Tibial nerve (tissue), 4 donors: Measurements from ENCODE around the gene MACF1. TPM values are rescaled to one million over a fixed set of nuclear protein-coding genes. Genes with fewer than 3 reads are reported as not detected.

Source experiments
- DNase-seq, 2 donors: peaks; one replicate each; pipeline ENCODE4 v3.0.0-alpha.2; 2019; ENCODE audit warnings: low spot score in 2 of 2
- H3K27ac ChIP-seq, 4 donors: fragments of 200-600 bp; sonication (generic) in 3 of 4; one replicate each; pipeline ENCODE4 v1.5.1; 2017 to 2019; ENCODE audit warnings: mild to moderate bottlenecking in 1 of 4
- H3K27me3 ChIP-seq, 2 donors: fragments of 200-600 bp; sonication (generic) in 1 of 2; one replicate each; pipeline versions ENCODE4 v1.5.1 to v1.6.0; 2017 to 2019
- H3K36me3 ChIP-seq, 3 donors: fragments of 200-600 bp; sonication (generic); one replicate each; pipeline ENCODE4 v1.5.1; 2018 to 2019
- H3K4me1 ChIP-seq, 4 donors: fragments of 200-600 bp; sonication (generic) in 3 of 4; one replicate each; pipeline ENCODE4 v1.5.1; 2017 to 2019
- H3K4me3 ChIP-seq, 4 donors: fragments of 200-600 bp; sonication (generic) in 3 of 4; one replicate each; pipeline ENCODE4 v1.5.1; 2017 to 2019; ENCODE audit warnings: mild to moderate bottlenecking in 1 of 4, moderate library complexity in 1 of 4
- H3K9me3 ChIP-seq, 4 donors: fragments of 200-600 bp; sonication (generic) in 3 of 4; one replicate each; pipeline ENCODE4 v1.5.1; 2017 to 2019
- CTCF ChIP-seq, 5 experiments: fragments of 200-600 bp in 3 of 5; fragments of 450-650 bp in 2 of 5; sonication (generic) in 3 of 5; IDR thresholded peaks; one replicate each; pipeline ENCODE4 v1.5.1; 2016 to 2019; ENCODE audit warnings: antibody characterized with exemption in 5 of 5, mild to moderate bottlenecking in 3 of 5, moderate library complexity in 2 of 5
- EP300 ChIP-seq, 2 donors: sonication (generic); formaldehyde crosslinking; IDR thresholded peaks; one replicate each; pipeline ENCODE4 v1.6.1; 2017; ENCODE audit warnings: antibody characterized with exemption in 2 of 2, mild to moderate bottlenecking in 1 of 2
- POLR2A ChIP-seq, 2 donors: fragments of 450-650 bp; IDR thresholded peaks; one replicate each; pipeline ENCODE4 v1.6.1; 2017; ENCODE audit warnings: antibody characterized with exemption in 2 of 2, mild to moderate bottlenecking in 2 of 2, moderate library complexity in 2 of 2
- WGBS, 2 donors: methylation state at CpG; one replicate each; pipeline ENCODE4 v1.1.5; 2018; 5-methylcytosine and 5-hydroxymethylcytosine counted together
- total RNA-seq, 4 donors: library from RNA; depleted of rRNA; stranded (reverse); fragments of >200 nt; gene quantifications; one replicate each; pipeline ENCODE4 v1.1.0, GENCODE V29; 2016

The MACF1 gene
- total RNA-seq, 4 donors from 2014 or later, result 214 to 296 (median 244) TPM

- DNase-seq, result peak; percentile 25 to 57
- H3K4me3 ChIP-seq, result peak overlapping the region; percentile 50 to 88 (median 70)
- TF ChIP-seq CTCF (IDR thresholded peaks at IDR 0.05) (peak in 1 of 5 experiments; percentile 19), EP300 (IDR thresholded peaks at IDR 0.05) (no peak), POLR2A (IDR thresholded peaks at IDR 0.05) (peak in 1 of 2 donors; percentile 16)
- H3K36me3 ChIP-seq, result peaks cover 0 to 13% (median 0%) of the 10 kb centered on the region in 3 donors
- WGBS, 2 donors, result 0% methylated on average over 15 to 30 of the region's 71 CpGs
- H3K9me3 ChIP-seq, result no peaks in the 10 kb centered on the region
- peak overlapping the region; percentile 85 to 96 (median 94) for H3K27ac ChIP-seq
- H3K27me3 ChIP-seq, result no peaks in the 10 kb centered on the region
- H3K4me1 ChIP-seq, result peaks cover 0 to 79% (median 54%) of the 10 kb centered on the region in 4 donors
Observed at GRCh38 chr1:39409055-39409816, 204.7 kb downstream of the MACF1 start.

- H3K4me3 ChIP-seq, result no peak overlapping the region
- no peaks in the 10 kb centered on the region for H3K27me3 ChIP-seq
- DNase-seq, result peak; percentile 57 to 72
- no peaks in the 10 kb centered on the region for H3K9me3 ChIP-seq
- TF ChIP-seq EP300 (IDR thresholded peaks at IDR 0.05) (peak in 1 of 2 donors; percentile 46), POLR2A (IDR thresholded peaks at IDR 0.05) (no peak), CTCF (IDR thresholded peaks at IDR 0.05) (peak; percentile 48 to 71 (median 64))
- H3K36me3 ChIP-seq, result peaks cover 0 to 13% (median 0%) of the 10 kb centered on the region in 3 donors
- peak overlapping the region in 1 of 4 donors; percentile 20 for H3K27ac ChIP-seq
- H3K4me1 ChIP-seq, result peaks cover 0 to 83% (median 56%) of the 10 kb centered on the region in 4 donors
- 32% methylated on average over 3 of the region's 3 CpGs for WGBS, 2 donors
Observed at GRCh38 chr1:39410915-39411436, 206.5 kb downstream of the MACF1 start.

GRCh38 chr1:39411526-39412478 lies 207.3 kb downstream of the MACF1 start:
- 24 to 45% methylated on average over 3 of the region's 3 CpGs for WGBS, 2 donors
- TF ChIP-seq EP300 (IDR thresholded peaks at IDR 0.05), result no peak
- TF ChIP-seq POLR2A (IDR thresholded peaks at IDR 0.05), result no peak
- TF ChIP-seq CTCF (IDR thresholded peaks at IDR 0.05), result no peak
- Histone ChIP-seq H3K4me3 (no peak overlapping the region), H3K27ac (no peak overlapping the region), H3K9me3 (no peaks in the 10 kb centered on the region), H3K27me3 (no peaks in the 10 kb centered on the region), H3K4me1 (peaks cover 0 to 82% (median 51%) of the 10 kb centered on the region in 4 donors), H3K36me3 (peaks cover 0 to 13% (median 0%) of the 10 kb centered on the region in 3 donors)
- no peak for DNase-seq

DNA sequence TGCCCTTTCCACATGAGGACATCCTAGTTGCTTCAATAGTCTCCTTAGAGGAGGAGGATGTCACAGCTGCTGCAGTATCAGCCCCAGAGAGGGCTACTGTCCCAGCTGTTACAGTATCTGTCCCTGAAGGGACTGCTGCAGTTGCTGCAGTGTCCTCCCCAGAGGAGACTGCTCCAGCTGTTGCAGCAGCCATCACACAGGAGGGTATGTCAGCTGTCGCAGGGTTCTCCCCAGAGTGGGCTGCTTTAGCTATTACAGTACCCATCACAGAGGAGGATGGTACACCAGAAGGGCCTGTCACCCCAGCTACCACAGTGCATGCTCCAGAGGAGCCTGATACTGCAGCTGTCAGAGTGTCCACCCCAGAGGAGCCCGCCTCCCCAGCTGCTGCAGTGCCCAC lies 208.4 kb downstream of the MACF1 start:
- peaks cover 0 to 79% (median 43%) of the 10 kb centered on the region in 4 donors for H3K4me1 ChIP-seq
- 78% methylated on average over 1 of the region's 2 CpGs; no CpG with 5 or more reads in 1 of the 2 donors for whole genome bisulfite sequencing, 2 donors

More for the DNA sequence above, 208.4 kb downstream of the MACF1 start:
- Histone ChIP-seq H3K9me3 (no peaks in the 10 kb centered on the region), H3K36me3 (peaks cover 0 to 13% (median 0%) of the 10 kb centered on the region in 3 donors), H3K4me3 (no peak overlapping the region), H3K27ac (no peak overlapping the region), H3K27me3 (no peaks in the 10 kb centered on the region)
- DNase-seq, result no peak
- TF ChIP-seq EP300 (IDR thresholded peaks at IDR 0.05), result no peak
- TF ChIP-seq CTCF (IDR thresholded peaks at IDR 0.05), result no peak
- TF ChIP-seq POLR2A (IDR thresholded peaks at IDR 0.05), result no peak
